ENCODE measurements around the gene DKK3. TPM values are rescaled to one million over a fixed set of nuclear protein-coding genes. Genes with fewer than 3 reads are reported as not detected.

Gene DKK3
- total and polyA plus RNA-seq, 2 donors from 2014 or later, result 49.6 to 59.5 TPM

DNA sequence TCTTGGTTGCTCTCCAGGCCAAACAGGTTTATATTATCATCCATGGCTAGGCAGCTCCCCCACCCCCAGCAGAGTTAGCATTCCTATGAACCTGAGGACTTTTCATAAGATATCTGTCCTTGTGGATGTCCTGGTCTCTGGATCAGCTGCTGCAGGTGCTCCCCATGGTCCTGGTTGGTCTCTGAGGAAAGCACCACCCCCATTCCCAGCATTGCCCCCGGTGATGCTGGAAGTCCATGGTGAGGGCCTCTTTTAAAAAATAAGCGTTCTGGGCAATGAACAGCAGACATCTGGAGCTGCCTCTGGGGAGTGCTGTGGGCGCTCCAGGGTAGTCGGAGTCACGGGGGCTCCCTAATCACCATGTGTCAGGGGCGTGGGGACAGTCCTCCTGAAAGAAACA lies 26.6 kb downstream of the DKK3 start:
- TF ChIP-seq, protein P1, sequence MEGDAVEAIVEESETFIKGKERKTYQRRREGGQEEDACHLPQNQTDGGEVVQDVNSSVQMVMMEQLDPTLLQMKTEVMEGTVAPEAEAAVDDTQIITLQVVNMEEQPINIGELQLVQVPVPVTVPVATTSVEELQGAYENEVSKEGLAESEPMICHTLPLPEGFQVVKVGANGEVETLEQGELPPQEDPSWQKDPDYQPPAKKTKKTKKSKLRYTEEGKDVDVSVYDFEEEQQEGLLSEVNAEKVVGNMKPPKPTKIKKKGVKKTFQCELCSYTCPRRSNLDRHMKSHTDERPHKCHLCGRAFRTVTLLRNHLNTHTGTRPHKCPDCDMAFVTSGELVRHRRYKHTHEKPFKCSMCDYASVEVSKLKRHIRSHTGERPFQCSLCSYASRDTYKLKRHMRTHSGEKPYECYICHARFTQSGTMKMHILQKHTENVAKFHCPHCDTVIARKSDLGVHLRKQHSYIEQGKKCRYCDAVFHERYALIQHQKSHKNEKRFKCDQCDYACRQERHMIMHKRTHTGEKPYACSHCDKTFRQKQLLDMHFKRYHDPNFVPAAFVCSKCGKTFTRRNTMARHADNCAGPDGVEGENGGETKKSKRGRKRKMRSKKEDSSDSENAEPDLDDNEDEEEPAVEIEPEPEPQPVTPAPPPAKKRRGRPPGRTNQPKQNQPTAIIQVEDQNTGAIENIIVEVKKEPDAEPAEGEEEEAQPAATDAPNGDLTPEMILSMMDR (IDR thresholded peaks at IDR 0.05; ENCODE audit: borderline replicate concordance, extremely low read depth, insufficient read depth), result no peak
- no peak for DNase-seq
- no peaks in the 10 kb centered on the region for H3K9me3 ChIP-seq (ENCODE audit: control insufficient read depth in 2 of 3, insufficient read depth in 1 of 3, low read length in 3 of 3)
- FAIRE-seq, result no peak
- H3K9ac ChIP-seq (ENCODE audit: low read length in 3 of 3), result no peak overlapping the region
- H3K36me3 ChIP-seq (ENCODE audit: control insufficient read depth in 2 of 3, insufficient read depth in 3 of 3, low read length in 3 of 3), result no peaks in the 10 kb centered on the region
- H3K4me1 ChIP-seq (ENCODE audit: control insufficient read depth in 2 of 3, insufficient read depth in 2 of 3, low read depth in 1 of 3, low read length in 3 of 3), result peaks cover 0 to 22% (median 8%) of the 10 kb centered on the region in 3 donors
- H3K27ac ChIP-seq (ENCODE audit: low read depth in 2 of 2, low read length in 2 of 2), result no peak overlapping the region
- H3K4me3 ChIP-seq (ENCODE audit: low read length in 3 of 3), result no peak overlapping the region
- no peaks in the 10 kb centered on the region for H3K27me3 ChIP-seq (ENCODE audit: control insufficient read depth, insufficient read depth, low read length)
- intact Hi-C loops (cut with DNase I), result no loop called here

- no peaks in the 10 kb centered on the region for H3K36me3 ChIP-seq (ENCODE audit: control insufficient read depth in 2 of 3, insufficient read depth in 3 of 3, low read length in 3 of 3)
- intact Hi-C loops (cut with DNase I), result no loop called here
- no peak overlapping the region for H3K27ac ChIP-seq (ENCODE audit: low read depth in 2 of 2, low read length in 2 of 2)
- no peak overlapping the region for H3K4me3 ChIP-seq (ENCODE audit: low read length in 3 of 3)
- H3K9ac ChIP-seq (ENCODE audit: low read length in 3 of 3), result no peak overlapping the region
- FAIRE-seq, result no peak
- no peak for DNase-seq
- H3K4me1 ChIP-seq (ENCODE audit: control insufficient read depth in 2 of 3, insufficient read depth in 2 of 3, low read depth in 1 of 3, low read length in 3 of 3), result peaks cover 0 to 27% (median 12%) of the 10 kb centered on the region in 3 donors
- TF ChIP-seq, protein P1 (IDR thresholded peaks at IDR 0.05; ENCODE audit: borderline replicate concordance, extremely low read depth, insufficient read depth), result no peak
- H3K9me3 ChIP-seq (ENCODE audit: control insufficient read depth in 2 of 3, insufficient read depth in 1 of 3, low read length in 3 of 3), result no peaks in the 10 kb centered on the region
- H3K27me3 ChIP-seq (ENCODE audit: control insufficient read depth, insufficient read depth, low read length), result no peaks in the 10 kb centered on the region
These were observed 27.1 kb downstream of the DKK3 start for GRCh38 chr11:11981364-11981763.

- Histone ChIP-seq H3K36me3 (ENCODE audit: control insufficient read depth in 2 of 3, insufficient read depth in 3 of 3, low read length in 3 of 3) (no peaks in the 10 kb centered on the region), H3K27ac (ENCODE audit: low read depth in 2 of 2, low read length in 2 of 2) (no peak overlapping the region), H3K4me3 (ENCODE audit: low read length in 3 of 3) (no peak overlapping the region), H3K4me1 (ENCODE audit: control insufficient read depth in 2 of 3, insufficient read depth in 2 of 3, low read depth in 1 of 3, low read length in 3 of 3) (peaks cover 0 to 31% (median 17%) of the 10 kb centered on the region in 3 donors), H3K9me3 (ENCODE audit: control insufficient read depth in 2 of 3, insufficient read depth in 1 of 3, low read length in 3 of 3) (no peaks in the 10 kb centered on the region), H3K27me3 (ENCODE audit: control insufficient read depth, insufficient read depth, low read length) (no peaks in the 10 kb centered on the region), H3K9ac (ENCODE audit: low read length in 3 of 3) (no peak overlapping the region)
- intact Hi-C loops (cut with DNase I), result no loop called here
- DNase-seq, result no peak
- FAIRE-seq, result no peak
- TF ChIP-seq, protein P1 (IDR thresholded peaks at IDR 0.05; ENCODE audit: borderline replicate concordance, extremely low read depth, insufficient read depth), result no peak
These were observed 27.6 kb downstream of the DKK3 start for GRCh38 chr11:11980841-11981308.

DNA sequence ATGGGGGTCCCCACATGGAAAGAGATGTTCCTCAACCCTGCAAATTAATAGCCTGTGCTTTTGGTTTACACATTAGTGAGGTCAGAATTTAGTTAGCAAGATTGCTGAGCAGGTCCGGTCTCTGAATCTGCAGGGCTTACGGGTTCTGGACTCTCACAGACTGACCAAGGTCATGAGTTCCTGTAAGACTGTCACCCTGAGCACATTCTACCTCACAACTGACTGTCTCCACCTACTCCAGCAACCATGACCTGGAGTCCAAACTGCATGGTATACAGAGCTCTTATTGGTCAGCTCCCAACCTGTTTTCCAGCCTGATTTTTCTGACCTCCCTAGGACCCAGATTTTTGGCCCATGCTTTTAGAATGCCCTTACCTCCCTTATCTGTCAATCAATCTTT lies 28.2 kb downstream of the DKK3 start:
- H3K27me3 ChIP-seq (ENCODE audit: control insufficient read depth, insufficient read depth, low read length), result no peaks in the 10 kb centered on the region
- H3K4me1 ChIP-seq (ENCODE audit: control insufficient read depth in 2 of 3, insufficient read depth in 2 of 3, low read depth in 1 of 3, low read length in 3 of 3), result peaks cover 0 to 37% (median 14%) of the 10 kb centered on the region in 3 donors
- no peaks in the 10 kb centered on the region for H3K9me3 ChIP-seq (ENCODE audit: control insufficient read depth in 2 of 3, insufficient read depth in 1 of 3, low read length in 3 of 3)
- FAIRE-seq (no peak), DNase-seq (no peak)
- TF ChIP-seq, protein P1 (IDR thresholded peaks at IDR 0.05; ENCODE audit: borderline replicate concordance, extremely low read depth, insufficient read depth), result no peak
- H3K4me3 ChIP-seq (ENCODE audit: low read length in 3 of 3), result no peak overlapping the region
- no peak overlapping the region for H3K27ac ChIP-seq (ENCODE audit: low read depth in 2 of 2, low read length in 2 of 2)
- no peak overlapping the region for H3K9ac ChIP-seq (ENCODE audit: low read length in 3 of 3)
- H3K36me3 ChIP-seq (ENCODE audit: control insufficient read depth in 2 of 3, insufficient read depth in 3 of 3, low read length in 3 of 3), result no peaks in the 10 kb centered on the region
- intact Hi-C loops (cut with DNase I), result no loop called here

All from kidney (tissue), 14 donors.